K562 (cell line): ENCODE data around the gene TRIM27. TPM values are rescaled to one million over a fixed set of nuclear protein-coding genes. Genes with fewer than 3 reads are reported as not detected.

Experiments
- ARNT ChIP-seq, 2 experiments: fragments of 450-650 bp; IDR thresholded peaks; 2 replicates each; pipeline ENCODE4 v1.6.1; 2016; ENCODE audit warnings: mild to moderate bottlenecking in 1 of 2
- BMI1 ChIP-seq: fragments of 150-350 bp; IDR thresholded peaks from 2 replicates; pipeline ENCODE4 v1.6.1; 2014; ENCODE audit warnings: low read length
- CBX3 ChIP-seq, 2 experiments: IDR thresholded peaks; 1 replicate in 1 of 2; 2 replicates in 1 of 2; pipeline ENCODE4 v1.6.1; 2012; ENCODE audit warnings: inconsistent platforms in 2 of 2, low read length in 2 of 2, borderline replicate concordance in 1 of 2, control low read depth in 1 of 2
- CXXC5 ChIP-seq: fragments of 250-450 bp; sonication (Bioruptor Pico); IDR thresholded peaks from 2 replicates; pipeline ENCODE4 v1.8.0; 2022; ENCODE audit warnings: inconsistent platforms, mild to moderate bottlenecking, moderate library complexity
- EP300 ChIP-seq: IDR thresholded peaks from 2 replicates; pipeline ENCODE4 v1.6.1; 2012; ENCODE audit warnings: low read length, improper control_type of control experiment
- ETV1 ChIP-seq: fragments of 450-650 bp; conservative IDR thresholded peaks from 2 replicates; pipeline ENCODE4 v1.6.1; 2016; ENCODE audit warnings: missing genetic modification characterization, control low read depth, low read depth, missing compliant biosample characterization
- HDGF ChIP-seq: fragments of 450-650 bp; IDR thresholded peaks from 2 replicates; pipeline ENCODE4 v1.6.1; 2016
- MNT ChIP-seq, 2 experiments: fragments of 450-650 bp; conservative IDR thresholded peaks; 2 replicates each; pipeline ENCODE4 v1.6.1; 2017; ENCODE audit warnings: mild to moderate bottlenecking in 2 of 2, moderate library complexity in 2 of 2
- NFATC3 ChIP-seq: fragments of 450-650 bp; IDR thresholded peaks from 2 replicates; pipeline ENCODE4 v1.6.1; 2017; ENCODE audit warnings: mild to moderate bottlenecking
- NR2C2 ChIP-seq, 2 experiments: fragments of 200-800 bp in 1 of 2; sonication (Bioruptor generic) in 1 of 2; sonication (generic) in 1 of 2; formaldehyde crosslinking in 1 of 2; IDR thresholded peaks; 2 replicates each; pipeline versions ENCODE4 v1.6.1 to v1.8.0; 2016 to 2022; ENCODE audit warnings: mild to moderate bottlenecking in 1 of 2, missing compliant biosample characterization in 1 of 2, missing genetic modification characterization in 1 of 2, missing genetic modification reagents in 1 of 2
- PHF8 ChIP-seq: fragments of 200-600 bp; sonication (generic); IDR thresholded peaks from 2 replicates; pipeline ENCODE4 v1.6.1; 2012; ENCODE audit warnings: mixed run types, mild to moderate bottlenecking, inconsistent platforms, low read length, moderate library complexity, borderline replicate concordance
- PML ChIP-seq: IDR thresholded peaks from 2 replicates; pipeline ENCODE4 v1.6.1; 2012; ENCODE audit warnings: low read length, inconsistent platforms
- POLR2A ChIP-seq: fragments of 450-650 bp; conservative IDR thresholded peaks from 2 replicates; pipeline ENCODE4 v1.6.1; 2016
- RBBP5 ChIP-seq: fragments of 200-600 bp; sonication (generic); IDR thresholded peaks from 2 replicates; pipeline ENCODE4 v1.6.1; 2012; ENCODE audit warnings: borderline replicate concordance, mild to moderate bottlenecking, low read length, control low read depth, inconsistent platforms; ENCODE audit not compliant: insufficient read depth, poor library complexity, severe bottlenecking
- RBM34 ChIP-seq: fragments of 200-400 bp; formaldehyde crosslinking; IDR thresholded peaks from 2 replicates; pipeline ENCODE4 v1.6.1; 2018; ENCODE audit warnings: low read length, borderline replicate concordance; ENCODE audit not compliant: insufficient read depth
- RBM39 ChIP-seq: fragments of 200-400 bp; formaldehyde crosslinking; optimal IDR thresholded peaks from 2 replicates; pipeline ENCODE3; 2018; ENCODE audit warnings: low read depth, low read length
- SP1 ChIP-seq: sonication (generic); formaldehyde crosslinking; IDR thresholded peaks from 2 replicates; pipeline ENCODE4 v1.8.1; 2022; ENCODE audit warnings: mild to moderate bottlenecking, missing genetic modification reagents
- SPI1 ChIP-seq: IDR thresholded peaks from 2 replicates; pipeline ENCODE4 v1.6.1; 2011; ENCODE audit warnings: low read depth, low read length, control low read depth, borderline replicate concordance
- TAF7 ChIP-seq: fragments of 450-650 bp; IDR thresholded peaks from 2 replicates; pipeline ENCODE4 v1.6.1; 2016; ENCODE audit warnings: missing genetic modification characterization, missing compliant biosample characterization
- TAF9B ChIP-seq: fragments of 450-650 bp; IDR thresholded peaks from 2 replicates; pipeline ENCODE4 v1.6.1; 2018; ENCODE audit warnings: mild to moderate bottlenecking; ENCODE audit not compliant: partially characterized antibody
- WHSC1 ChIP-seq: IDR thresholded peaks from one replicate; pipeline ENCODE4 v1.6.1; 2012; ENCODE audit warnings: low read length, control low read depth, inconsistent platforms
- XRCC5 ChIP-seq: fragments of 200-400 bp; formaldehyde crosslinking; IDR thresholded peaks from 2 replicates; pipeline ENCODE4 v1.6.1; 2017; ENCODE audit warnings: low read depth, mild to moderate bottlenecking, low read length
- ZFX ChIP-seq: sonication (generic); formaldehyde crosslinking; IDR thresholded peaks from 2 replicates; pipeline ENCODE4 v1.8.0; 2022; ENCODE audit warnings: mild to moderate bottlenecking, missing genetic modification reagents, moderate library complexity
- ZNF41 ChIP-seq: fragments of 250-450 bp; sonication (Bioruptor Pico); conservative IDR thresholded peaks from 2 replicates; pipeline ENCODE4 v1.4.0; 2020; ENCODE audit warnings: mild to moderate bottlenecking
- ZNF655 ChIP-seq: fragments of 250-450 bp; sonication (Bioruptor Pico); IDR thresholded peaks from 2 replicates; pipeline ENCODE4 v1.5.0; 2021
- ZNF766 ChIP-seq: fragments of 200-800 bp; sonication (Bioruptor generic); conservative IDR thresholded peaks from 2 replicates; pipeline ENCODE4 v1.6.1; 2016; ENCODE audit warnings: missing genetic modification characterization, missing compliant biosample characterization
- polyA plus RNA-seq, 8 experiments: library from polyadenylated mRNA; depleted of rRNA in 4 of 8; stranded (reverse) in 5 of 8; unstranded in 3 of 8; fragments of >200 nt; fragmentation: Nextera tagmentation in 2 of 8; fragmentation: Illumina TruSeq in 1 of 8; extraction: Ambion mirVana in 2 of 8; extraction: Trizol in 1 of 8; gene quantifications; 2 replicates each; pipeline versions ENCODE4 v1.2.1 to v1.2.3, GENCODE V29; 2011 to 2014; ENCODE audit warnings: inconsistent platforms in 1 of 8, missing spikeins in 1 of 8
- total RNA-seq, 7 experiments: library from RNA; depleted of rRNA in 6 of 7; stranded (reverse); fragments of >200 nt in 6 of 7; fragmentation: Illumina TruSeq in 2 of 7; extraction: Trizol in 2 of 7; gene quantifications; 2 replicates each; pipeline versions ENCODE4 v1.2.1 to v1.2.3, GENCODE V29; 2011 to 2021; ENCODE audit warnings: low replicate concordance in 1 of 7

The TRIM27 gene
- total and polyA plus RNA-seq, 9 of the 15 experiments (the other 6 are each of a cell fraction or from before 2014, with no cell fraction given) = 37.7 to 235 (median 122) TPM

- TF ChIP-seq MNT (conservative IDR thresholded peaks at IDR 0.05) = 0 out of 4 replicates have a peak, but pooled peaks of 1 of the 2 experiments have one; percentile 38
- no peak for TF ChIP-seq ZNF655 (CRISPR knock-in tag)
- peak; percentile 7 for TF ChIP-seq TAF9B
- peak; percentile 45; the same call in 1 of the 2 replicates for TF ChIP-seq ZNF766
- no peak for TF ChIP-seq EP300
- no peak for TF ChIP-seq PML
- TF ChIP-seq ZFX (CRISPR knock-in tag) = peak; percentile 44; the same call in 1 of the 2 replicates
- peak; percentile 53 for TF ChIP-seq RBBP5
- TF ChIP-seq CXXC5 (CRISPR knock-in tag) = peak; percentile 40
- TF ChIP-seq POLR2A = 0 out of 2 replicates have a peak, but pooled peaks have one; percentile 17
- peak; percentile 4; the same call in 1 of the 2 replicates for TF ChIP-seq PHF8
- 0 out of 2 replicates have a peak, but pooled peaks have one; percentile 4 for TF ChIP-seq NFATC3
- TF ChIP-seq XRCC5 = peak; percentile 39; the same call in 1 of the 2 replicates
- TF ChIP-seq ETV1 (tag) = 0 out of 2 replicates have a peak, but pooled peaks have one; percentile 29
- 0 out of 2 replicates have a peak, but pooled peaks have one; percentile 51 for TF ChIP-seq HDGF
- no peak for TF ChIP-seq NR2C2 (CRISPR knock-in tag; IDR thresholded peaks at IDR 0.05)
- peak; percentile 39; the same call in 1 of the 2 replicates for TF ChIP-seq NR2C2 (tag; IDR thresholded peaks at IDR 0.05)
- TF ChIP-seq SPI1 = 0 out of 2 replicates have a peak, but pooled peaks have one; percentile 14
- TF ChIP-seq RBM39 = no peak
- 0 out of 4 replicates have a peak, but pooled peaks of 1 of the 2 experiments have one; percentile 16 for TF ChIP-seq ARNT (IDR thresholded peaks at IDR 0.05)
- TF ChIP-seq WHSC1 = no peak
- TF ChIP-seq RBM34 = no peak
- no peak for TF ChIP-seq BMI1
- no peak for TF ChIP-seq CBX3 (IDR thresholded peaks at IDR 0.05; ENCODE audit: borderline replicate concordance in 1 of 2, low read length in 2 of 2)
- peak; percentile 2; the same call in 1 of the 2 replicates for TF ChIP-seq SP1 (CRISPR knock-in tag)
- TF ChIP-seq ZNF41 = no peak
- 0 out of 2 replicates have a peak, but pooled peaks have one; percentile 34 for TF ChIP-seq TAF7
These were observed 29.9 kb upstream of the TRIM27 start (continued) for GRCh38 chr6:28953585-28954258.
